NB4 (cell line): ENCODE results near the gene IGFBP6.

Experiments used
- CTCF ChIP-seq: IDR thresholded peaks from one replicate; pipeline ENCODE4 v1.5.1; 2012; ENCODE audit warnings: low read depth, low read length
- MAX ChIP-seq: IDR thresholded peaks from 2 replicates; pipeline ENCODE4 v1.6.1; 2011; ENCODE audit warnings: low read depth, low read length
- MYC ChIP-seq: IDR thresholded peaks from 2 replicates; pipeline ENCODE4 v1.6.1; 2011; ENCODE audit warnings: low read depth, low read length
- POLR2A ChIP-seq: IDR thresholded peaks from 2 replicates; pipeline ENCODE4 v1.6.1; 2011; ENCODE audit warnings: mild to moderate bottlenecking; ENCODE audit not compliant: insufficient read length; ENCODE audit errors: extremely low read depth

- no peak for TF ChIP-seq CTCF
- no peak for TF ChIP-seq POLR2A
- TF ChIP-seq MYC: no peak
- TF ChIP-seq MAX: no peak
These were observed 708 bp upstream of the IGFBP6 start for GRCh38 chr12:53096759-53097158.
